Nephron (organoid): ENCODE results near the gene DYNLT1.
A peak's percentile ranks its signal among the peaks of the same experiment; 100 is the strongest.

Experiments used
- H3K27ac Mint-ChIP-seq, 3 experiments: 2 replicates each; pipeline ENCODE4 v1.8.0; 2020; ENCODE audit warnings: mixed read lengths in 3 of 3, mild to moderate bottlenecking in 2 of 3, moderate library complexity in 1 of 3
- H3K27me3 Mint-ChIP-seq: 2 replicates; pipeline ENCODE4 v1.8.0; 2021; ENCODE audit warnings: low read depth, mild to moderate bottlenecking, moderate library complexity, mixed read lengths
- H3K36me3 Mint-ChIP-seq: 2 replicates; pipeline ENCODE4 v1.8.0; 2020; ENCODE audit warnings: low read depth, mixed read lengths
- H3K4me1 Mint-ChIP-seq: 2 replicates; pipeline ENCODE4 v1.8.0; 2020; ENCODE audit warnings: mixed read lengths
- H3K4me3 Mint-ChIP-seq, 3 experiments: 2 replicates each; pipeline ENCODE4 v1.8.0; 2020; ENCODE audit warnings: mild to moderate bottlenecking in 3 of 3, mixed read lengths in 3 of 3, moderate library complexity in 2 of 3
- H3K9me3 Mint-ChIP-seq: 2 replicates; pipeline ENCODE4 v1.8.0; 2020; ENCODE audit warnings: mixed read lengths
- TF ChIP-seq, protein P1 (sequence below), 3 experiments: fragments of 200-600 bp; sonication (generic); IDR thresholded peaks; one replicate each; pipeline ENCODE4 v1.5.0; 2021; ENCODE audit warnings: antibody characterized with exemption in 3 of 3; ENCODE audit not compliant: unreplicated experiment in 3 of 3

The DYNLT1 gene

DNA sequence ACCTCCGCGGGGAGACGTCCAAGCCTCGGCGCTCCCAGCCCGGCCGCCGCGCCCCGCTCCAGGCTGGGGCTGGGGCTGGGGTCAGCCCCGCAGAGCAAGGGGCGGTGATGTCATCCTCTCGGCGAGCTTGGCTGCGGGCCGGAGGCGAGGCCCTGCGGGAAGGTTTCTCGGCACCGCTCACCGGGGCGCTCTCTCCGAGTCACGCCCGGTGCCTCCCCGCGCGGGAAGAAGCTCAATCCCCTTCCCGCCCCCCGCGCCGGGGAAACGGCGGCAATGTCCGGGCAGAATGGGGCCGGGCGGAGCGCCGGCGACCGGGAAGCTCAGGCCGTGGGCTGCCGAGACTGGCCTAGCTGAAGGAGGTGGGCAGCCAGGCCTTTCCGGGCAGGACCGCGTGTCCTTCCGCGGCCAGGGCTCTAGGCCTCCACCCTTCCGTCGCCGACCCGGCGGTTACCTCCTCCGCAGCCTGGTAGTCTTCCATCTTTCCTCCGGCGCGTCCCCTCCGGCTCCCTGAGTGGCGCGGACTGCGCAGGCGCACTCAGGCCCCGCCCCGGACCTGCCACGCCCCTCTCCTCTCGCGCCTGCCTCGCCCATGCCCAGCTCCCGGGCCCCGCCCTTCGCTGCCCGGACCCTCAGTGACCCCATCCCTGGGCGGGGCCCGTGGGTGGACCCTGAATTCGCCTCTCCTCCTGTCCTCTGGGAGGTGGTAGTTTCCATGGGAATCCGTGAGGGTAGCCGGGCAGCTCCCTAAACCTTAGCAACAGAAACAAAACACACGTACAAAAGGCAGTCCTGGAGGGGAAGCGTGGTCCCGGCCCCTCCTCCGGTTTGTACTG, at the start of gene DYNLT1:
Gene DYNLT1, minus strand, starts transcription at position 513 of the 833 bp plus-strand sequence. Its CDS starts 35 bp downstream, at position 478.
- Mint-ChIP-seq H3K4me1 (peaks cover 67% of the 10 kb centered on the region), H3K27ac (peak within 1 kb of the TSS; percentile 95 to 99 (median 99)), H3K27me3 (no peaks in the 10 kb centered on the region), H3K9me3 (no peaks in the 10 kb centered on the region), H3K36me3 (peaks cover 20% of the 10 kb centered on the region), H3K4me3 (peak within 1 kb of the TSS; percentile 93 to 100 (median 98))
- TF ChIP-seq, protein P1, sequence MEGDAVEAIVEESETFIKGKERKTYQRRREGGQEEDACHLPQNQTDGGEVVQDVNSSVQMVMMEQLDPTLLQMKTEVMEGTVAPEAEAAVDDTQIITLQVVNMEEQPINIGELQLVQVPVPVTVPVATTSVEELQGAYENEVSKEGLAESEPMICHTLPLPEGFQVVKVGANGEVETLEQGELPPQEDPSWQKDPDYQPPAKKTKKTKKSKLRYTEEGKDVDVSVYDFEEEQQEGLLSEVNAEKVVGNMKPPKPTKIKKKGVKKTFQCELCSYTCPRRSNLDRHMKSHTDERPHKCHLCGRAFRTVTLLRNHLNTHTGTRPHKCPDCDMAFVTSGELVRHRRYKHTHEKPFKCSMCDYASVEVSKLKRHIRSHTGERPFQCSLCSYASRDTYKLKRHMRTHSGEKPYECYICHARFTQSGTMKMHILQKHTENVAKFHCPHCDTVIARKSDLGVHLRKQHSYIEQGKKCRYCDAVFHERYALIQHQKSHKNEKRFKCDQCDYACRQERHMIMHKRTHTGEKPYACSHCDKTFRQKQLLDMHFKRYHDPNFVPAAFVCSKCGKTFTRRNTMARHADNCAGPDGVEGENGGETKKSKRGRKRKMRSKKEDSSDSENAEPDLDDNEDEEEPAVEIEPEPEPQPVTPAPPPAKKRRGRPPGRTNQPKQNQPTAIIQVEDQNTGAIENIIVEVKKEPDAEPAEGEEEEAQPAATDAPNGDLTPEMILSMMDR (IDR thresholded peaks at IDR 0.05; ENCODE audit: unreplicated experiment in 3 of 3): no peak

DNA sequence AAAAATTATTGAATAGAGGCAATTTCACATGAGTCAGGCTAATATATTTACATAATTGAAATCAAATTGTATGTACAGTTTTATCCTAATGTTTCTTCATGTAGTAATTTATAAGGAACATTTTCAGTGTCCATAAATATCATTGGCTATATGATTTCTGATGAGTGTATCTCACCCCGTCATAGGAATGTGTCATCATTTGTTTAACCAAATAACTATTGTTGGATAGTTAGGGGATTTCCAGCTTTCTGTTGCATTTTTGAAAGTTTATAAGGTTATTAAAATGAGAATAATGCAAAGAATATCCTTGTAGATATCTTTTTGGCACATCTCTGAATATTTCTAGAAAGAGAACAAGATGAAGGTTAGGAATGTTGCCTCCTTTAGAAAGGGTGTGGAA, 44.3 kb upstream of the DYNLT1 start:
- no peaks in the 10 kb centered on the region for H3K27me3 Mint-ChIP-seq
- no peaks in the 10 kb centered on the region for H3K4me1 Mint-ChIP-seq
- H3K4me3 Mint-ChIP-seq: no peak overlapping the region
- H3K36me3 Mint-ChIP-seq: no peaks in the 10 kb centered on the region
- TF ChIP-seq, protein P1 (IDR thresholded peaks at IDR 0.05; ENCODE audit: unreplicated experiment in 3 of 3): no peak
- no peak overlapping the region for H3K27ac Mint-ChIP-seq
- H3K9me3 Mint-ChIP-seq: no peaks in the 10 kb centered on the region

DNA sequence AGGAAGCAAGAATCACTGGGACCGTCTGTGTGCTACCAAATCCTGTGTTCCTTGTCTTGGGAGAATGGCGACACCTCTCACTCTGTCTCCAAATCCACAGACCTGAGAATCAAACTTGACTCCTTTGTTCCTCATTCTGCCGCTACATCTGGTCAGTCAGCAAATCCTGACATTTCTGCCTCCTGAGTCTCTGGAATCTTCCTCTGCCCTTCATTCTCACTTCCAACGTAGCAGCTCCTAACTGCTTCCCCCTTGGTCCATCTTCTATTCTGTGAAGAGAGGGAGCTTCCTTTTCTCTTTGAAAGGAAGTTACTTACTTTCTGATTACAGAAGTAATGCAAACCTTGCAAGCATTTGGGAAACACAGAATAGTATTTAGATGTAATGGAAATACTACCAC, 43.0 kb upstream of the DYNLT1 start:
- Mint-ChIP-seq H3K36me3 (no peaks in the 10 kb centered on the region), H3K27me3 (no peaks in the 10 kb centered on the region), H3K4me1 (no peaks in the 10 kb centered on the region), H3K9me3 (no peaks in the 10 kb centered on the region), H3K27ac (no peak overlapping the region), H3K4me3 (no peak overlapping the region)
- TF ChIP-seq, protein P1 (IDR thresholded peaks at IDR 0.05; ENCODE audit: unreplicated experiment in 3 of 3): no peak

DNA sequence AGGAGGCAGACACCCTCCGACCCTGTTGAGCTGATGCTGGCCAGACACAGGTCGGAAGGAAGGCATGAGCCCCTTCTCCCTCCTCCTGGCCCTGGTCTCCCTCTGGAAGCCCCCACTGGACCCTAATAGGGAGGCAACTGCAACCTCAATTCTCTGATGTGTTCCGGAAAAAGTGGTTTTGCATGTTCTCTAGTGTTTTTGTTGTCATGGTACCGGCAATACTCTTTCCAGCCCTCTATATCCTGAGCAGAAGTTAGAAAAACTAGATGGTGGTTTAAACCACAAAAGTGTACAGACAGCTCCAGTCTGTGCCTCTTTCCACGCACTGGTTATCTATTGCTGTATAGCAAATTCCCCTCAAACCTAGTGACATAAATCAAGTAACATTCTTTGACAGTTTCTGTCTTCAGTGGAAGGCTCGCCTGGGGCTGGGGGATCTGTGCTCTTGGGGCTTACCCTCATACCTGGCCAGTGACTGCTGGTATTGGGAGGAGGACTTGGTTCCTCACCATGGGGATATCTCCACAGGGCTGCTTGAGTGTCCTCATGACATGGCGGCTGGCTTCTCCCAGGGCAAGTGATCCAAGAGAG, 42.3 kb upstream of the DYNLT1 start:
- H3K27ac Mint-ChIP-seq: no peak overlapping the region
- H3K4me1 Mint-ChIP-seq: no peaks in the 10 kb centered on the region
- no peaks in the 10 kb centered on the region for H3K36me3 Mint-ChIP-seq
- H3K9me3 Mint-ChIP-seq: no peaks in the 10 kb centered on the region
- TF ChIP-seq, protein P1 (IDR thresholded peaks at IDR 0.05; ENCODE audit: unreplicated experiment in 3 of 3): no peak
- H3K4me3 Mint-ChIP-seq: no peak overlapping the region
- no peaks in the 10 kb centered on the region for H3K27me3 Mint-ChIP-seq

DNA sequence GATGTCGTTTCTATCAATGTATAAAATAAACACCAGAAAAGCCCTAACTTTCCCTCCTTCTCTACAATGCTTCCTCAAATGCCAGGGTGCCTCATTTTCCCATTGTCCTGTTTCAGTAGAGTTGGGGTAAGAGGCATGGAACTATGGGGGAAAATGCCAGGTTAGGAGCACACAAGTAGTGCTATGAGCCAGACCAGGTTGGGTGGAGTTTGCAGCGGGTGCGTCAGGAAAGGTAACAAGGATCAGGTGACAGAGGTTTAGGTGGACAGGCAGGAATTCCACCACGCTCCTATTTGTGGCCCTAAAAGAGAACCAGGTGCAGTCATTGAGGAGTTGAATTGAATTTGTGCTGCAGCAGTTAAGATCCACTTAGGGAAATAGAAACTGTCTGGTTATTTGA, 41.8 kb upstream of the DYNLT1 start:
- no peaks in the 10 kb centered on the region for H3K4me1 Mint-ChIP-seq
- TF ChIP-seq, protein P1 (IDR thresholded peaks at IDR 0.05; ENCODE audit: unreplicated experiment in 3 of 3): no peak
- H3K4me3 Mint-ChIP-seq: no peak overlapping the region
- no peak overlapping the region for H3K27ac Mint-ChIP-seq
- no peaks in the 10 kb centered on the region for H3K27me3 Mint-ChIP-seq
- H3K9me3 Mint-ChIP-seq: no peaks in the 10 kb centered on the region
- H3K36me3 Mint-ChIP-seq: no peaks in the 10 kb centered on the region
